ENCODE results near the gene OR8A1.

The OR8A1 gene

GRCh38 chr11:124569697-124570096 is at the start of gene OR8A1:
Gene OR8A1, plus strand, starts transcription at chr11:124569997. Its CDS starts 123 bp downstream, at chr11:124570120.
- DNase-seq, result no peak

- DNase-seq, result no peak
Observed at GRCh38 chr11:124520550-124520854, 49.3 kb upstream of the OR8A1 start.

GRCh38 chr11:124533626-124534025 is 36.2 kb upstream of the OR8A1 start:
- no peak for DNase-seq

DNA sequence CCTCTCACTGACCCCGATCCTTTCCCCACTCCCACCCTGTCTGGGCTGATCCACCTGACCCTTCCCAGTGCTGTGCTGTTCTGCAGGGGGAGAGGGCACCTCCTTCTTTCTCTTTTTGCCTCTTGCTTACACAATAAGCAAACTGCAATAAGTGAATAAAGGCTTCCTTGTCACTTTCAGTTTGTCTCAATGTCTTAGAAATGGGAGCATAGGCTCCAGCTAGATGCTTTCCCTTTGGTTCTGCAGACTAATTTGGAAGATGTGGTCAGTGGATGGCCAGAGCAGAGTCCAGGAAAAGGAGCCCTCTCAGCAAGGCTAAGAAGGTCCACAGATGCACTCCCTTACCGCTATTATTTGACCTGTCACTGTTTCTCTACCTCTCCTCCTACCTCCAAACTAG is 35.7 kb upstream of the OR8A1 start:
- DNase-seq, result no peak

DNA sequence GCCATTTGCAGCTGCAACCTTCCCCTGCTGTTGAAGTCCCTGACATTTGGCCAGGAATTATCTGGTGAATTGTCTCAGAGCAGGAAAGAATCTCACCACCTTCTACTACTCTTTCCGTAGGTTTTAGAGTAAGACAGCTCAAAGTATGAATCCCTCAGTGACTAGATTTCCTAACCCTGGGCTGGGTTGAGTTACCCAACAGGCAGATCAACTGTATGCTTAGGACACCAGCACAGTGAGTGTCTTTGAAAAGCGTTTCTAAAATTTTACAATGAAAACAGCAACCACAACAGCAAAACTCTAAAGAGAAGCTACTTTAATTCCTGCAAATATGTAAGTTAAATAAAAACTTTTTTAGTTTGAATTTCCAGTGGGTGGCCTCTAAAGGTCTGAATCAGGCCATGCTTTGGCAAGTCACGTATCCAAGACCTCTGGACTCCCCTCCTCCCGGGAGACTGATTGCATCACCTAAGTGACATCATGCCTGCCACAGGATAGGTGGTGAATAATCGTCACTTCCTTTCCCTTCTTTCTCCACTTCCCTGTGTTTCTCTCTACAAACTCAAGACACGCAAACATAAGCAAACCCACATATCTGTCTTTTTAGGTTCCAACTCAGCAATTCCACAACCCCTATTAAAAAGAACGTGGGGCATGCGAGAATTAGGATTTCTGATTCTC is 34.1 kb upstream of the OR8A1 start:
- no peak for DNase-seq

GRCh38 chr11:124536520-124536919 is 33.3 kb upstream of the OR8A1 start:
- no peak for DNase-seq

DNA sequence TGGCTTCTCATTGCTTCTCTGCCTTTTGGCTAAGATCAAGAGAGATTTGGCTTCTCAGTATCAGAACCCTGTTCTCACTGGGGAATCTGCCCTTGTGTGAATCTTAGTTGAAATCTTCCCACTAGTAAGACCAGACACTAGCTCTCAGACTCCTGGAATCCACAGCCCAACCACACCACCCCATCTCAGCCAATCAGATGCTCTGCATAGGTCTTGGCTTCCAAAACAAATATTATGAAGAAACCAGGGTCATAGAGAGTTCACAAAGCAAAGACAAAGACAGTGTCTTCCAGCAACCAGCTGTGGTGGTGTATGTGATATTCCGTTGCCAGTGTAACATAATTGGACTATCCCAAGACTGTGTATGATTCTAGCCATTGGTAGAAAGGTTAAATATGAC is 31.8 kb upstream of the OR8A1 start:
- DNase-seq, result no peak

DNA sequence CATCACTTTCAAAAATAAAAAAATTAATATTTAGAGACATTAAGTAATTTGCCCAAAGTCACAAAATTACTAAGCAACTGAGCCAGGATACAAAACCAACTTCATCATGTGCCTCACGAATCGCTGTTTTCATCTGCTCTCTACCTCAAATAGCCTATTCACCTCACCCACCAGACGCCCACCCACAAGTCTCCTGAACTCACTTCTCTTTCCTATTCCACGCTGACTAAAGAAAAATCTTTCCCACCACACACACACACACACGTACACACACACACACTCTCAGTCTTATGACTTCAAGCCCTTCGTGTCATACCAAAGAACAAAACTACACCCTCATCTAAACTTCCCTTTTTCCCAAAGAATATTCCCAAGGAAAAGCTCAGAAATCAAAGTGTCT is 28.6 kb upstream of the OR8A1 start:
- DNase-seq, result no peak

DNA sequence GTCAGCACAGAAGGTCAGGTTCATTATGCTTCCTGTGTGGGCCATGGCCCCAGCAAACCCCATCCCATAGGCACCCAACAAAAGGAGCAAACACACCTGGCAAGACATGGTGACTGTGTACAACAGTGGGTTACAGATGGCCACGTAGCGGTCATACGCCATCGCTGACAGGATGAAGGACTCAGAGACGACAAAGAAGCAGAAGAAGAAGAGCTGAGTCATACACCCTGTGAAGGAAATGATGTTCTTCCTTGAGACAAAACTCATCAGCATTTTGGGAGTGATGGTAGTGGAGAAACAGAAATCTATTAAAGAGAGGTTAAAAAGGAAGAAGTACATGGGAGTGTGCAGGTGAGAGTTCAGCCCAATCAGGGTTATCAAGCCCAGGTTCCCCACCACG is 26.7 kb upstream of the OR8A1 start:
- no peak for DNase-seq

DNA sequence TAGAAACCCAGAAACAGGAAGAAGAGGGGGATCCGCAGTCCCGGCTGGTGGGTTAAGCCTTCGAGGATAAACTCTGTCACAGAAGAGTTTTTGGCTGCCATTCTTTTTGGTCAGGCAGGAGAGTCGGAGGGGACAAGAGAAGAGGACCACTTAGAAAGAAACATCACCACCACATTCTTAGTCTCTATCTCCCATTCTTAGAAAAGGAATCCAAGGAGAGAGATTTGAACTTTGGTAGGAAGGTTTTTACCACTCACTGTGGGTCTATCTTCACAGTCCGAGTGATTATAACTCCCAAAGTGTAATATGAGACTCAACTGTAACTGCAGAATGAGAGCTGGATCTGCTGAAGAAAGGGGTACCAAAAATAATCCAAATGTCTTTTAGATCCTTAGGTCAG is 26.2 kb upstream of the OR8A1 start, which contains the start of gene OR8B12:
Gene OR8B12 (minus strand): TSS at position 101 of the 400 bp plus-strand sequence. CDS start 0 bp downstream, at position 101.
- no peak for DNase-seq

- DNase-seq, result no peak
Observed at GRCh38 chr11:124551189-124551588, 18.6 kb upstream of the OR8A1 start.

DNA sequence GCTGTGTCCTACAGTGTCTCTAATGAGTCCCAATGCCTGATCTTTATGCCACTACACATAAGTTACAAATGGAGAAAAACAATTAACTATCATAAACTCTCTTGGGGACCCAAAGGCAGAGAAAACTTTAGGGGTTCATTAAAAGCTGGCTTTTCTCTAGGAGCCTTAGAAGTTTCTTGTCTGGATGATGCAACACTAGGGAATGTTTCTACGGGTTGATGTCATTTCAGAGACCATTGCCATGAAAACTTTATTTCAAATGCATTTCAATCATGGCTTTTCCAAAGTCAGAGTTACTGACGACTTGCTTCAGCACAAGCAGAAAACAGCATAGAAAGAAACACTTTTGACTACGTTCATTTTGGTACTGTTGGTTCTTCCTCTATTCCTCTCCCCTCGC is 17.8 kb upstream of the OR8A1 start:
- no peak for DNase-seq

- DNase-seq, result no peak
Observed at GRCh38 chr11:124556828-124557227, 13.0 kb upstream of the OR8A1 start.

GRCh38 chr11:124570160-124570559 is 363 bp downstream of the OR8A1 start:
- no peak for DNase-seq

DNA sequence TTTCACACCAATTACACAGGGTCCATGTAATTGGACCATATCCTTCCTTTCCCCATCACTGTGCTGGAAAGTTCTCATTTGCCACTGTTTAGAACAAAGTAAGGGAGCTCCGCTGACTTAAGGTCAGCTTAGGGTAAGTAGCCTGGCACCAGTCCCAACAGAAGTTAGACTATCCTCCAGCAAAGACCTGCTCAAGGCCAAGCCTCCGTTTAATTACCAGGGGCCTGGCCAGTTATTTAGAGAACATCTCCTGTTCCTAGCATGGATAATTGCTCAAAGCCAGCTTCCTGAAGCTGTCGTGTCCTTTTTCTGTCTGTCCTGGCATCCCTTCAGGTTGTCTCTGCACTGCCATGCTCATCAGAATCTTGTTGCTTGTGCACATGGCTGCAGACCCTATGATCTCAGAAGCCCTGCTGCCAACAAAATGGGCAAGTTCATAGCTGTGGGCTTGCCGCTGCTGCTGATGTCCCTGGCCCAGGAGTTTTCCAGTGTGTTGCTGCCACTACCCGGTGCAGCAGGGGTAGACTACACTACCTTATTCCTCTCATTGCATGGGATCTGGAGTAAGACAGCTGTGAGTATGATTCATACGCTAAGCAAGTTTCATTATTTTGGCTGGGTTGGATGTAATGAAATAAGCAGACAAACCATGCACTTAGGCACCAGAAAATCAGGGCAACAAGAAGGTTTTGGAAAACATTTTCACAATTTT is 8.1 kb downstream of the OR8A1 start:
- no peak for DNase-seq

- no peak for DNase-seq
Observed at GRCh38 chr11:124578761-124579160, 9.0 kb downstream of the OR8A1 start.

- no peak for DNase-seq
Observed at GRCh38 chr11:124581817-124582216, 12.0 kb downstream of the OR8A1 start.

- DNase-seq, result no peak
Observed at GRCh38 chr11:124582565-124582964, 12.8 kb downstream of the OR8A1 start.

GRCh38 chr11:124583781-124584180 is 14.0 kb downstream of the OR8A1 start:
- DNase-seq, result no peak

DNA sequence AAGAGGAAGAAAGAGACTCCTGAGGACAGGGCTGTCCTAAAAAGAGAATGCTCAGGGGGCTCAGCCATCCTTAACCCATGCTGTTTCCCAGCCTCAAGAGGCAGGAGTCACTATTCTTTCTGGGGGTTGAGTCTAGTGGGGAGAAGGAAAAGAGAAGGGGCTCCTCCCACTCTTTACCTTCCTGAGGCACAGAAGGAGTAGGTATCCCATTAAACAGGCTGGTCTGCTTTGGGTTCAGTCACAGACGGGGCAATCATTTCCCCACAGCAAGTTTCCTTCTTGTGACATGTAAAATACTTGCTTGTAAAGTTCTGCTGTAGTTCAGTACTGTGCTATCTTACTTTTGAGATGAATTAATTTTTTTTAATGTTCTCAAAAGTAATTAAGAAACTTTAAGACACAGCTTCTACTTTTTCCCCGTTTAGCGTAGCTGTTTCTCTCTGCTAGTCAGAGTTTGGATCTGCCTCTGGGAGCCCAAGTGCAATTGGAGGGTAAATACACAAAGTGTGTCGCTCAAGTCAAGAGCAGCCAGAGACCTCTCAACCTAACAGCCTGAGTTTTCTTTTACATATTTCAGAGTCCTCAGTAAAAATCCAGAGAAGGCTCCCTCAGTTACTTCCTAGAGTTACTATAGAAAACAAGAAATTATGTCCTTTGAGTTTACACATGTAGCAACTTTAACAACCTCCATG is 15.0 kb downstream of the OR8A1 start:
- DNase-seq, result no peak

- peak; percentile 57 for DNase-seq
Observed at GRCh38 chr11:124586238-124586860, 16.6 kb downstream of the OR8A1 start.

DNA sequence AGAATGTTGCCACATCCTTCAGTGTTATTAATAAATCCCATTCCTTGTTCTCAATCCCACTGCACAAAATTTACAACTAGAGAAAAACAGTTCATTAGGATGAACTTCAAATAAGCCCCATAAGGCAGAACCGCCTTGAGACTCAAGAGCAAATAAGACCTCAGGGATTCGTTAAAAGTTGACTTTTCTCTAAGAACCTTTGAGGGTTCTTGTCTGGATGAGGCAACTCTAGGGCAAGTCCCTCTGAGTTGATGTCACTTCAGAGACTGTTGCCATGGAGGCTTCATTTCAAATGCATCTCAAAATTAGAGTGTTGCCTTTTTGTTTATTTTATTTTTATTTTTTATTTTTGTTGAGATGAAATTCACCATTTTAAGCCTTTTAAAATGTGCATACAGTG is 21.6 kb downstream of the OR8A1 start:
- DNase-seq, result no peak

- no peak for DNase-seq
Observed at GRCh38 chr11:124592627-124593026, 22.8 kb downstream of the OR8A1 start.

DNA sequence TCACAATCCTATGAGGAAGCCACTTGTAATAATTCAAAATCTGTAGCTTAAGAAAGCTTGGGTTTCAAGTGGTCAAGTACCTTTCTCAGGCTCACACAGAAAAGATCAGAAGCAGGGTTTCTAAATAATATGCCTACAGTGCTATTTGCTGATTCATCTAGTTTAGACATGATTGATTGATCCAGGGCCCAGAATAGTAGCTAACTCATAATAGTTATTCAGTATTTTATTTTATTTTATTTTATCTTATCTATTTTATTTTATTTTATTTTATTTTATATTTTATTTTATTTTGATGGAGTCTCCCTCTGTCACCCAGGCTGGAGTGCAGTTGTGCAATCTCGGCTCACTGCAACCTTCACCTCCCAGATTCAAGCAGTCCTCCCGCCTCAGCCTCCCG is 25.5 kb downstream of the OR8A1 start:
- no peak for DNase-seq

All from NCI-H1105 (cell line).